SK-N-SH treated with all-trans-retinoic acid at 6 μM for 48 hours (cell line): ENCODE results near the gene HSP90AA1.

Experiments
- ARNTL ChIP-seq: fragments of 450-650 bp; formaldehyde crosslinking; IDR thresholded peaks from 2 replicates; pipeline ENCODE4 v1.5.0; 2020; ENCODE audit warnings: low read depth, mild to moderate bottlenecking, moderate library complexity, borderline replicate concordance
- CREB5 ChIP-seq: fragments of 250-450 bp; sonication (Bioruptor Pico); IDR thresholded peaks from 2 replicates; pipeline ENCODE4 v1.5.1; 2020; ENCODE audit warnings: low read depth, mild to moderate bottlenecking, moderate library complexity
- GLIS3 ChIP-seq: fragments of 250-450 bp; sonication (Bioruptor Pico); IDR thresholded peaks from 2 replicates; pipeline ENCODE4 v1.5.0; 2020; ENCODE audit warnings: mild to moderate bottlenecking, moderate library complexity
- TCF4 ChIP-seq: fragments of 250-450 bp; sonication (Bioruptor Pico); IDR thresholded peaks from 2 replicates; pipeline ENCODE4 v1.8.0; 2021; ENCODE audit warnings: mild to moderate bottlenecking, moderate library complexity, borderline replicate concordance
- ZC3H10 ChIP-seq: fragments of 250-450 bp; sonication (Bioruptor Pico); IDR thresholded peaks from 2 replicates; pipeline ENCODE4 v1.5.1; 2021; ENCODE audit warnings: mild to moderate bottlenecking, moderate library complexity
- ZNF70 ChIP-seq: fragments of 450-650 bp; formaldehyde crosslinking; IDR thresholded peaks from 2 replicates; pipeline ENCODE4 v1.5.0; 2020; ENCODE audit warnings: mild to moderate bottlenecking, moderate library complexity

- TF ChIP-seq ZC3H10 (CRISPR knock-in tag) (no peak), CREB5 (CRISPR knock-in tag) (no peak), TCF4 (CRISPR knock-in tag) (no peak), ARNTL (CRISPR knock-in tag) (no peak), GLIS3 (CRISPR knock-in tag) (no peak), ZNF70 (CRISPR knock-in tag) (no peak)
These were observed 36.8 kb downstream of the HSP90AA1 start for GRCh38 chr14:102050026-102050405.
